Nucleus accumbens (tissue), 56 donors: ENCODE results near the gene CERS1.

Experiments
- DNase-seq, 56 donors: peaks; one replicate each; lab custom pipeline; 2025; lab: John Stamatoyannopoulos, UW

Gene CERS1

DNA sequence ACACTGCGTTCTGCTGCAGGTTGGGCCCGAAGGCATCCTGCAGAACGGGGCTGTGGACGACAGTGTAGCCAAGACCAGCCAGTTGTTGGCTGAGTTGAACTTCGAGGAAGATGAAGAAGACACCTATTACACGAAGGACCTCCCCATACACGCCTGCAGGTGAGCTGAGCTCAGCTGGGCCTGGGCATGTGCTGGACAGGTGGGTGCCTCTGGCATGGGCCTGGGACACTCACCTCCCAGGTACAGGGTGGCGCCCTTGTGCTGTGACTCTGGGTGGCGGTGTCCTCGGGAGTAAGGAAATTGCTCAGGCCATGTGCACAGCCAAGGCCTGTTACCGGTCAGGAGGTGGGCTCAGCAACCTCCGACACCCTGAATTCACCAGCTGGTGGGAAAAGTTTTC, 50.0 kb downstream of the CERS1 start:
- no peak for DNase-seq

- no peak for DNase-seq
Observed at GRCh38 chr19:18844806-18845329, 51.1 kb downstream of the CERS1 start.

GRCh38 chr19:18843960-18844359, 52.0 kb downstream of the CERS1 start:
- no peak for DNase-seq

GRCh38 chr19:18842166-18842565, 53.8 kb downstream of the CERS1 start:
- no peak for DNase-seq

GRCh38 chr19:18841400-18841799, 54.6 kb downstream of the CERS1 start:
- no peak for DNase-seq

DNA sequence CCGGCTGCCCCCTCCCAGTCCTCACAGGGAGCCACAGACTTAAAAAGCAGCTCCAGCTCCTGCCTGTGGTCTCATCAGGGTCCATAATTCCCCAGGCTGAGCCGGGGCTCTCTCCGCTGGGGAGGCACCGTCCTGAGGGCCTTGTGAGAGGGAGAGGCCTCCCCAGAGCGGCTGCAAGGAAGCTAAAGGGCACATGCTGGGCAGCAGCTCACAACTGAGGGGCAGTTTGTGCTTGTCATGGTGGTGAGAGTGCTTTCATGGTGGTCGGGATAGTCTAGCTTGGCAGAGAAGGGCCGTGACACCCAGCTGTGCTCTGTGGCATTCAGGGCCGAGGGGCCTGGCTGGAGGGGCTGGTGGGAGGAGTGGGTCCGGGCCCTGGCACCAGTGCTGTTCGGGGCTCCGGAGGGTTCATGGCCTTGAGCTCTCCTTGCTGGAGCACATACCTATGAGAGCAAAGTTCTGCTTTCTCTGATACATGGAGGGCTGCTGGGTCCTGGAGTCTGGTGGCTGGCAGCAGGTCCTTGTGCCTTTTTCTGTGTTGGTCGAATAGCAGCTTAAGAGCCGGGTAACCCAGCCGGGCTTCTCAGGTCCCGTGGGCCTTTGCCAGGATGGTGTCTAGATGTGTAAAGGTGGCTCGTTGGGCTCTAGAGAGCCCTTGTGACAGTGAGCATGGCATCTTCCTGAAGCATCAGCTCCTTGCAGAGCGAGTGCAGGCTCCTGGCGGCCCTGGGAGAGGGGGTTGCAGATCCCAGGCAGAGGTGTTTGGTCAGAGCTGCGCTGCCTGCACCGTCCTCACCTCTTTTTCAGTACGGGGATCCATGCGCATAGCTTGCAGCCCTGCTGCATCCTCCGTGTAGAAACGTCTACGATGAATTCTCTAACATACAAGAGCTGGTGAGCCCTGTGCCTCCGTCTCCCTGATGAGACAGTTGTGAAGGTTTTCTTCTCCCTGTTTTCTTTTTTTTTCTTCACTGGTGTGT, 55.4 kb downstream of the CERS1 start:
- DNase-seq, result no peak

DNA sequence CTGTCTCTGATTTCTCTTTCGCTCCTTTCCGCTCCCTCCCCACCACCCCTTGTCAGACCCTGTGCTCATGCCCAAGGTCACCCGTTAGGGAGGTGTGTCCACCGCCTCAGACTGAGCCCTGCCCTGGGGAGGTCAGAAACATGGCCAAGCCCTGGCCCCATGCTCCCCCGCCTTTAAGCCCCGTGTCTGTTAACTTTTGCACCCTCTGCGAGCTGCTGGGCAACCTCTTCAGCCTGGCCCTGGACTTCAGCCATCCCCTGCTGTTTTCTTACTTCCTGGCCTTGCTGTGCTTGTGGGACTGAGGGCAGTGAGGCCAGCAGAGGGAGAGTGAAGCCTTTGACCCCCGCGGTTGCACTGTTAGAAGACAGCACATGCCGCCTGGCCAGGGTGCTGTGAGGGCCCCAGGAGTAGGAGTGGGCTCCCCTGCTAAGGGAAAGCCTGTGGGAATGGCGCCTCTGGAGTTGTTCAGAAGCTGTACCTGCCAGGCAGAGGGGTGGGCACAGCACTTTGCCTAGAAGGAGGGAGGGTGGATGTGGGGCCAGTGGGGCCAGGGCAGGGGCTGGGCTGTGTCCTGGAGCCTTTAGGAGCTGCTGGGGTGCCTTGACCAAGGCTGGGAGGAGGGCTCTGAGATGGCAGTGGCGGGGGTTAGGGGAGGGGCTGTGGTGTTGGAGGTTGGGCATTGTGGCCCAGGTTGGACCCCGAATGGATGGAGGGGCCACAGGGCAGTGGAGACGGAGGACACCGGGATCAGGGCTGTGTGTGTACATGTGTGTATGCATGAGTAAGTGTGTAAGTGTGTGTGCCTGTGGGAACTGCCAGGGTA, 56.3 kb downstream of the CERS1 start:
- DNase-seq, result no peak

GRCh38 chr19:18834644-18834984, 61.3 kb downstream of the CERS1 start:
- no peak for DNase-seq

DNA sequence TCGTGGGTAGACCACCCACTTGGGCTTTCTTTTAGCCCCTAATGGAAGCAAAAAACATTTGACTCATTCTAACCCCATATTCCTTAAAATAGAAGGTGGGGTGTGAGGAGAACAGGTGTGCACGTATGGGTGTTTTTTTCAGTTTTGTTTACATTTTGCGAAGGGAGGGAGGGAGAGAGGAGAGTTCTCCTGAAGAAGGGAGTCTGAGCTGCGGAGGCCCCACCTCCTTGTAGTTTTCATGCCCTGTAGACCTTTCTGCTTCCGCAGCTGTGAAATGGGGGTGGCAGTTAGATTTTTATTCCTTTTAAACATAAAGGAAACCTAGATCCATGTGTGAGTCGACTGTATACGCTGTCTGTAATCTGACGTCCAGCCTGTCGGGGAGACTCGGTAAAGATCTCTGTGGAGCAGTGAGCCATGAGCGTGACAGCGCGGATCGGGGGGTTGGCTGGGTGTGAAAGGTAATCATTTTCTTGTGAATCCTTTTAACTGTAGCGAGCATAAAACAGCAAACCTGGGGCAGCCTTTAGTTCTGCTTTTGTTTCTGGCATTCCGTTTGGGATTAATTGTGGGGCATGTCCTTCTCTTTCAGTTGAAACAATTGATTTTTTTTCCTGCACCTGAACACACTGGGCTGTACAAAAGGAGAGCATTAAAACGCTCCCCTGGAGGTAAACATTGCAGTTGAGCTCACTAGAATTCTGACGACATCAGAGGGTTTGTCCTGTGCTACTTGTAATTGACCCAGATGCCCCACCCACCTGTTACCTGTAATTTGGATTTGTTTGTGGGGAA, 61.9 kb downstream of the CERS1 start:
- no peak for DNase-seq

- no peak for DNase-seq
Observed at GRCh38 chr19:18833141-18833476, 62.8 kb downstream of the CERS1 start.

DNA sequence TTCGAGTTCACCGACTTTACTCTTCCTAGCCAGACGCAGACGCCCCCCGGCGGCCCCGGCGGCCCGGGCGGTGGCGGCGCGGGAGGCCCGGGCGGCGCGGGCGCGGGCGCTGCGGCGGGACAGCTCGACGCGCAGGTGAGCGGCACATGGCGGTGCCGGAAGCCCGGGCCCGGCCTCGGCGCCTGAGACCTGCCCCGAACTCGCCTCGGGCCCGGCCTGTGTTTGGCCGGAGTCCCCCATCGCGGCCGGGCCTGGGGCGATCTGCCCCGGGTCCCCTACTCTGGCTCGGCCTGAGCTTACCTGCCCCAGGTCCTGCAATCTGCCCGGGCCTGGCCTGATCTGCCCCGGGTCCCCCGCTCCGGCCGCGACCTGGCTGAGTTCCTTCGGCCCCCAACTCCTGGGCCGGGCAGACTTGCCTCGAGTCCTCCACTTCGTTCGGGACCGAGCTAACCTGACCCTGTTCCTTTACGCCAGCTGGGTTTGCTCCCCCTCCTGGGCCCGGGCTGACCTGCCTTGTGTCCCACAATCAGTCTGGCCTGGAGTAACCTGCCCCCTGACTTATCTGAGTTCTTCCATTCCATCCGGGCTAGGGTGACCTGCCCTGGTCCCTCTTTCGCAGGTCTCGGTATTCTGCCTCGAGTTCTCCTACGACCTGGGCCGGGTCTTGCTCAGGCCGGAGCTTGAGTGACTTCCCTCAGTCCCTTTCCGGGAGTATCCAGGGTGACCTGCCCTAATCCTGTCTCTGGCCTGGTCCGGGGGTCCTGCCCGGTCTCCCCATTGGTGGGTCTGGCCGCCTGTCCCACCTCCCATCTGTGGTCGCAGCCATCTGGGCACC, 63.4 kb downstream of the CERS1 start:
- peak in 1 of 56 donors; percentile 6 for DNase-seq

GRCh38 chr19:18831524-18832305, 64.2 kb downstream of the CERS1 start, which contains the start of gene UPF1:
Gene UPF1 (plus strand): TSS chr19:18831959. CDS start chr19:18832210, 251 bp downstream.
- DNase-seq, result peak in 55 of 56 donors; percentile 45 to 94 (median 82)

- DNase-seq, result no peak
Observed at GRCh38 chr19:18830488-18830887, 65.5 kb downstream of the CERS1 start.

- DNase-seq, result no peak
Observed at GRCh38 chr19:18828786-18829185, 67.2 kb downstream of the CERS1 start.
